Posterior vena cava (tissue), 2 donors: ENCODE data around the gene PHPT1. TPM values are rescaled to one million over a fixed set of nuclear protein-coding genes. Genes with fewer than 3 reads are reported as not detected.
"Not testable (repeated sequence)": the region's sequence is repeated elsewhere in the genome, so short reads cannot be mapped to it uniquely, and the experiment has no call there.

ENCODE experiments used
- DNase-seq: peaks from one replicate; pipeline ENCODE4 v3.0.0-alpha.2; 2020; ENCODE audit warnings: low spot score
- intact Hi-C, 2 donors: fragments of 100-400 bp; cut with DNase I; formaldehyde crosslinking; loops; one replicate each; pipeline versions ENCODE4 v1.14.1 to v1.14.2; 2022 to 2023
- total RNA-seq, 2 donors: library from RNA; stranded (reverse); fragmentation: NEBNext Ultra II Directional; extraction: Animal tissue kit (Norgen Biotek cat#: 25700); gene quantifications; one replicate each; pipeline ENCODE4 v1.2.1, GENCODE V29; 2021
- donor health status: DM: yes; HTN: yes; CAD: no.
- donor health status: DM: yes; HTN: yes; CAD: no.

The PHPT1 gene
- total RNA-seq, 2 donors from 2014 or later, result 71.7 to 87.9 TPM

DNA sequence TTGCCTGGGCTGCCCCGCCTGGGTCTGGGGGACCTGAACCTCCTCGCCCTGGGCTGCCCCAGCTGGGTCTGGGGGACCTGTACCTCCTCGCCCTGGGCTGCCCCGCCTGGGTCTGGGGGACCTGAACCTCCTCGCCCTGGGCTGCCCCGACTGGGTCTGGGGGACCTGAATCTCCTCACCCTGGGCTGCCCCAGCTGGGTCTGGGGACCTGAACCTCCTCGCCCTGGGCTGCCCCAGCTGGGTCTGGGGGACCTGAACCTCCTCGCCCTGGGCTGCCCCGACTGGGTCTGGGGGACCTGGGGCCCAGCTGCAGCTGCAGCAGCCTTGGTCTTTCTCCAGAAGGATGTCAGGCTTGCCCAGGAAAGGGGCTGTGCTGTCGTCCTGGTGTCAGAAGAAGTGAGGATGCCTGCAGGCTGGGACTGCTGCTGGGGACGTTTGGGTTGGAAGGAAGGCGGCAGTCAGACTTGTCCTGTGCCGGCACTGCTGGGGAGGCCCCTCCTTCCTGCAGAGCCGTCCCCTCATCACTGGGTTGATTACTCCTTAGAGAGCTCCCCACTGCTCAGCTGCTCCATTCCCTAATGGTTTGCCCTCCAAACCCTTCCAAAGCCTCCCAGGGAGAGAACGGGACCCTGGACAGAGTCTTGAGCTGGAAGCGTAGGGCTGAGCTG, 15.7 kb upstream of the PHPT1 start:
- intact Hi-C loops, DNase-seq: not testable (repeated sequence)

- DNase-seq, result no peak
- intact Hi-C loops, result no loop called here
These were observed 13.9 kb upstream of the PHPT1 start for GRCh38 chr9:136835162-136835931.

DNA sequence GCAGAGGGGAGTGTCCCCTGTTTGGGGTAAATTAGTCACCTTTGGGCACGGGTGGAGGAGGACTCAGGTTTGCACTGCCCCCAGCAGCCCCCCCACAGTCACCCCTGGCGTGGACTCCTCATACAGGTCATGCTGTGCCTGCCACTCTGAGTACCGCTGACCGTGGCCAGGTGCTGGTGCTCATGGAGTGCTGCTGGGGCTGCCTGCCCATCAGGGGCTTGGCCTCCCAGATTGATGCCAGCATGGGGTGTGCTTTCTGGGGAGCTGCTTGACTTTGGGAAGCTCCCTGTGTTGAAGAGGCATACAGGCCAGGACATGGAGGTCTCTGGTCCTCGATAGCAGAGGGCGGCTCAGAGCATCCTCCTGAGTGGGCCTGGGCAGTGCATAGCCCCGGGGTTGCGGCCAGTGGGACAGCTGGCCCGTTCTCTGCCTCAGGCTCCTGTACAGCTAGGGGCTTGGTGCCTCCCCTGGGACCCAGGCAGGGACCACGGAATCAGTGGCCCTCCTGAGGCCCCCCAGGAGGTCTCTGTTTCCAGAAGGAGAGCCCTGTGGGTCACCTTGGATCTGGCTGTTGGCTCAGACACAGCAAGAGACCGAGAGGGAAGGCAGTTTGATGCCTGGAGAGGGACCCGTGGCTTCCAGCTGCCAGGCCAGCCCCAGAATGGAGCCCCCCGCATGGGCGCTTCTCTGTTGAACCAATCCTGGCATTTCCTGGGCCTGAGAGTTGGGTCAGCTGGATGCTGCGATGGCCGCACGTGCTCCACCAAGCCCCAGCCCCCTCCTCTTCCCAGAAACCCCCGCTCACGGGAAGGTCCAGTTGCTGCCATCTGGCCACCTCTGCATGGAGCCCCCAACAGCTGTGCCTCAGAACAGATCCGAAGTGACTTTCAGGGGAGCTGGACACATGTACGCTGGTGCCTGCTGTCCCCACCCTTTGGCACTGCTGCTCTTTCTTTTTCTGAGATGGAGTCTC, 13.0 kb upstream of the PHPT1 start:
- intact Hi-C loops, result no loop called here
- DNase-seq, result no peak

DNA sequence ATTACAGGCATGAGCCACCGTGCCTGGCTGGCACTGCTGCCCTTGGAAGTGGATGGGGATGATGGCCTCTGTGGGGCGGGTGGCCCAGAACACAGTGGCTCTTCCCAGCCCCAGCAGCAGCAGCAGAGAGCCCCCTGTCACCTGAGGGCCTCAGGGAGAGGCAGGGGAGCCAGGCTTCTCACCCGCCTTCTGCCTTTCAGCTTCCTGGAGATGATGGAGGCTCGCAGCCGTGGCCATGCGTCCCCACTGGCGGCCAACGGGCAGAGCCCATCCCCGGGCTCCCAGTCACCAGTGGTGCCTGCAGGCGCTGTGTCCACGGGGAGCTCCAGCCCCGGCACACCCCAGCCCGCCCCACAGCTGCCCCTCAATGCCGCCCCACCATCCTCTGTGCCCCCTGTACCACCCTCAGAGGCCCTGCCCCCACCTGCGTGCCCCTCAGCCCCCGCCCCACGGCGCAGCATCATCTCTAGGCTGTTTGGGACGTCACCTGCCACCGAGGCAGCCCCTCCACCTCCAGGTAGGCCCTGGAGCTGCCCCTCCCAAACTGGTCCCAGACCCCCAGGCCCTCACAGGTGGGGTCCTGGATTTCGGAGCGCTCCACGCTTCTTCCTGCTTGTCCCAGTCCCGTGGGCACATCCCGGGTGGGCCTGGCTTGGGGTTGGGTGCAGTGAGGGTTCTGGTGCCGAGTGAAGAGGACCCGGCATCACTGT, 11.9 kb upstream of the PHPT1 start:
- intact Hi-C loops, result no loop called here
- no peak for DNase-seq

DNA sequence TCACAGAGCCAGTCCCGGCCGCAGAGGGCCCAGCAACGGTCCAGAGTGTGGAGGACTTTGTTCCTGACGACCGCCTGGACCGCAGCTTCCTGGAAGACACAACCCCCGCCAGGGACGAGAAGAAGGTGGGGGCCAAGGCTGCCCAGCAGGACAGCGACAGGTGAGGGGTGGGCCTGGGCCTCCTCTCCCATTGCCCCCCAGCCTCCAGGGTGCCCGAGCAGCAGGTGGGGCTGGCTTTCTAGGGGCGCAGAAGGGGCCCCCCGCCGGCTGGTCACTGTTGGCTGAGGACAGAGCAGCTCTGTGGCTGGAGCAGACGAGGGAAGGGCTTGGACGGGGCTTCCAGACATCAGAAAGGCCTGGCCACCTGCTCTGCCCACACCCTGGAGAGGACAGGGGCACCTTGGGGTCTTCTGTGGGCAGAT, 11.3 kb upstream of the PHPT1 start:
- DNase-seq, intact Hi-C loops: not testable (repeated sequence)

DNA sequence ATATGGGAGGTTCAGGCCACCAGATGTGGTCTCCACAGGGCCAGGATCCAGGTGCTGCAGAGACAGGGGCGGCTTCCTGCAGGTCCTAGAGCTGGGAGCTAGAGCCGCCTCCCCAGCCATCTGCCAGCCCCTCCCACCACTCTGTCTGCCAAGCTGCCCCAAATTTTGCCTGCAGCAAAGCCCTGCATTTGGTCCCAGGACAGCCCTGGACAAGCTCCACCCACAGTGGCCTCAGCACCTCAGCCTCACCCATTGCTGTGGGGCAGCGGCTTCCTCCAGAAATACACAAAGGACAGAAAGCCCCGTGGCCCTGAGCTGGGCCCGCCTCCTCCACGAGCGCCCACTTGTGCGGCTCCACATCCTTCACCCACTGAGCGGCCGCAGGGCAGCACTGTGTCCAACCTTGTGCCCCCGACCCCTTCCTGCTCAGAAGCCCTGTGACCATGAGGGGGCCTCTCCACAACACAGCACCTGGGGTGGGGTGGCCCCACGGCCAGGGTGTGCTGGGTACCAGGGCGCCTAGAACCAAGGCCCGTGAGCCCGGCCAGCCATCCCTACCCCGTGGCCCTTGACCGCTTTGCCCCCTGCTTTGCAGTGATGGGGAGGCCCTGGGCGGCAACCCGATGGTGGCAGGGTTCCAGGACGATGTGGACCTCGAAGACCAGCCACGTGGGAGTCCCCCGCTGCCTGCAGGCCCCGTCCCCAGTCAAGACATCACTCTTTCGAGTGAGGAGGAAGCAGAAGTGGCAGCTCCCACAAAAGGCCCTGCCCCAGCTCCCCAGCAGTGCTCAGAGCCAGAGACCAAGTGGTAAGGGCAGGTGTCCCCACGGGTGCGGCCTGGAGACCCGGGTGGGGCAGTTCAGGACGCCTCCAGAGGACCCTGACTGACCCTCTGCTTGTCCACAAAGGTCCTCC, 10.6 kb upstream of the PHPT1 start:
- DNase-seq, result no peak

DNA sequence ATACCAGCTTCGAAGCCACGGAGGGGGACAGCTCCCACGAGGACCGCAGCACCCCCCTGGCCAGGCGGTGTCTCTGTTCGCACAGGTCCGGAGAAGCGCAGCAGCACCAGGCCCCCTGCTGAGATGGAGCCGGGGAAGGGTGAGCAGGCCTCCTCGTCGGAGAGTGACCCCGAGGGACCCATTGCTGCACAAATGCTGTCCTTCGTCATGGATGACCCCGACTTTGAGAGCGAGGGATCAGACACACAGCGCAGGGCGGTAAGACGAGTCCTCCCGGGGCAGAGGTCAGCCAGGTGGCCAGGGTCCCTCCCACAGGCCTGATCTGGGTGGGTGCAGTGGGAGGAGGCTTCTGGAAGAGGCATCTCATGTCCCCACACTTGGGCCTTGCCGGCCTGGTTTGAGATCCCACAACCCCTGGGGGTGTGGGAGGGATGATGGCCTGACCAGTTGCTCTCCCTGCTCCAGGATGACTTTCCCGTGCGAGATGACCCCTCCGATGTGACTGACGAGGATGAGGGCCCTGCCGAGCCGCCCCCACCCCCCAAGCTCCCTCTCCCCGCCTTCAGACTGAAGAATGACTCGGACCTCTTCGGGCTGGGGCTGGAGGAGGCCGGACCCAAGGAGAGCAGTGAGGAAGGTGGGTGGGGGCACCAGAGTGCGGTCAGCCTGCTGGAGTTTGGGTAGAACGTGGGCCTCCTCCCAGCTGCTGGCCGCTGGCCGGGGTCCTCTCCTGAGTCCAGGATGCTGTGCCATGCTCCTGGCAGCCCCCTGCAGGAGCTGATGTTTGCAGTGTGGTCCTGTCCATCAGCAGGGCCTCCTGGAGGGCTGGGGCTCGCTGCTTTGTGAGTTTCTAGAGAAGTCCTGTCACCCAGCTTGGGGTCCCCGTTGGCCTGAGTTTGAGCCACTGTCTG, 9.7 kb upstream of the PHPT1 start:
- intact Hi-C loops, result loop anchor here in 1 of 2 donors (5.0 to 10.0 kb wide), 2 partner anchors 103 to 195 kb away; partner anchors contain the start of genes FBXW5 and FUT7
- DNase-seq, result no peak

More for the DNA sequence above, 10.6 kb upstream of the PHPT1 start:
- intact Hi-C loops, result no loop called here

DNA sequence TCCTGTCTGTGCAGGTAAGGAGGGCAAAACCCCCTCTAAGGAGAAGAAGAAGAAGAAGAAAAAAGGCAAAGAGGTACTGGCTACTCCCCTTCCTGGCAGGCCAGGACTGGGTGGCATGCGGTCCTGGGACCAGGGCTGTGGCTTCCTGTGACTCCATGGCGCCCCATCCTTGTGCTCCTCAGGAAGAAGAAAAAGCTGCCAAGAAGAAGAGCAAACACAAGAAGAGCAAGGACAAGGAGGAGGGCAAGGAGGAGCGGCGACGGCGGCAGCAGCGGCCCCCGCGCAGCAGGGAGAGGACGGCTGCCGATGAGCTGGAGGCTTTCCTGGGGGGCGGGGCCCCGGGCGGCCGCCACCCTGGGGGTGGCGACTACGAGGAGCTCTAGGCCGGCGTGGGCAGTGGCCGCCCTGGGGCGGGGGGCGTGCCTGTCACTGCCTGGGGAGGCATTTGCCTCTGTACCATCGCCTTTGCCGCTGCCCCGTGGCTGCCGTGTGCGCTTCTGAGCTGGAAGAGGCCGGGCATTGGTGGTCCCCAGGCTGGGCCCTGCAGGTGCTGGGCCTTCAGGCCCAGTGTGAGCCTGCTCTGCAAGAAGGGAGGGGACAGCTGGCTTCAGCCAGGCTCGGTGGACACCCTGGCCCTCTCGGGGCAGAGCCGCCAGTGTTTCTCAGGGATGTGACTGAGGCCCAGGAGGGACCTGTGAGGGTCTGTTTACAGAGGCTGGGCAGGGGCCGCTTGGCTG, 8.9 kb upstream of the PHPT1 start:
- intact Hi-C loops, result loop anchor here in 1 of 2 donors (5.0 to 10.0 kb wide), 2 partner anchors 102 to 194 kb away; partner anchors contain the start of genes FBXW5 and FUT7
- no peak for DNase-seq

DNA sequence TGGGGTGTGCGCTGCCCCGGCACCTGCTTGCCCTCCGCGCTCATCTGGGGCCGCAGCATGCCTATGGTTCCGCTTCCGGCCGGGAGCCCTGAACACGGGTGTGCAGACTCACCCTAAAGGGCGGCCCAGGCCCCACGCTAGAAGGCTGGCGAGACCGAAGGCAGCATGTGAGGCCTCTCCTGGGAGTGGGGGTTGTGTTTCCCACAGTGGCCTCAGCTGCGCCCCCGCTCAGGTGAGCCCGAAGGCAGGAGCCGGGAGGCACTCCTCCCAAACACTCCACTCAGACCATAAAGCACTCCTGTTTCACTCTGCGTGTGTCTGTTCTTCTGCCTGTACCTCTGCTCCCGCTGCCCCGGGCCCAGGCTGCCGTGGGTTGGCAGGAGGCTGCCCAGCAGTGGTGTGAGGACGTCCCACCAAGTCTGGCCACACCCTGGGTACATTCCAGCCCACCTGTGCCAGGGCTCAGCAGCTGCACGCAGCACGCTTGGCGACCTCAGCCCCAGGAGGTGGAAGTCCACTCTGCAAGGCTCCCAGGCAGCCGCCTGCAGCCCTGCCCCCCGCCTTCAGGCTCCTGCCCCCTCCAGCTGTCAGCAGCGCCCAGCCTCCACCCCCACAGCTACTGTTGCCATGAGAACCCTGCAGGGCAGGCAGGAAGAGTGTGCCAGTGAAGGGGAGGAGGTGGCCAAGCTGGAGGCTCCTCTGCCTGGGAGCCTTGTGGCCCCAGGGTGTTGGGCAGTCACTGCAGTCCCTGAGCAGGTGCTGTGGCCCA, 8.1 kb upstream of the PHPT1 start:
- intact Hi-C loops, result loop anchor here in 1 of 2 donors (5.0 to 10.0 kb wide), 2 partner anchors 101 to 194 kb away; partner anchors contain the start of genes FBXW5 and FUT7
- DNase-seq, result no peak

DNA sequence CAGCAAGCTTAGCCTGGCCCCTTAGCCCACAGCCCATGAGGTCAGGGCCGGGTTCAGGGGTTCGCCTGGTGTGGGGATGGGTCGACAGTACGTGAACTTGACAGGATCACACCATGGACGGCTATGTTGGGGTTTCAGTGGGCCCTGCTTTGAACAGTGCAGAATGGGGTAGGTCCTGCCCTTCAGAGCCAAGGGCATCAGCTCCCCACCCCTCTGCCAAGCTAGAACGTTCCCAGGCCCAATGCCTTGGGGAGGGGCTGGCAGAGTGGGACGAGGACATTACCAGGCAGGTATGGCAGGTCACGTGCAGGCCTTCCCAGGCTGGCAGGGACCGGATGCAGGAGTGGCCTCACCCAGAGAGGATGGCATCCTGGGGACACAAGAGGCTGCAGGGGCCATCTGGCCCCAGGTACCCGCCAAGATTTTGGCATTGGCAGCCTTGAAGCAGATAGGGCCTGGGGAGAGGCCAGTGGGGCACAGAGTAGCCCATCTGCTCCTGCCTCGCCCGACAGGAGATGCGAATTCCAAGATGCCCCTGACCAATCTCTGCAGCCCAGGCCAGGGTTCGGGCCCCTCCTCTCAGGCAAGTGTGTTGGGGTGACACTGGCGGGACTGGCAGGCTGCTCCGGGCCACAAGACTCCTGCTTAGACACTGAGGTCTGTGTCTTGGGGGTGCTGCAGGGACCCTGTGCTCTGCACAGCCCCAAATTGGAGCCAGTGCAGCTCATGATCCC, 7.4 kb upstream of the PHPT1 start:
- intact Hi-C loops, result loop anchor here in 1 of 2 donors (5.0 to 10.0 kb wide), 2 partner anchors 100 to 193 kb away; partner anchors contain the start of genes FBXW5 and FUT7
- DNase-seq, result not testable (repeated sequence)

DNA sequence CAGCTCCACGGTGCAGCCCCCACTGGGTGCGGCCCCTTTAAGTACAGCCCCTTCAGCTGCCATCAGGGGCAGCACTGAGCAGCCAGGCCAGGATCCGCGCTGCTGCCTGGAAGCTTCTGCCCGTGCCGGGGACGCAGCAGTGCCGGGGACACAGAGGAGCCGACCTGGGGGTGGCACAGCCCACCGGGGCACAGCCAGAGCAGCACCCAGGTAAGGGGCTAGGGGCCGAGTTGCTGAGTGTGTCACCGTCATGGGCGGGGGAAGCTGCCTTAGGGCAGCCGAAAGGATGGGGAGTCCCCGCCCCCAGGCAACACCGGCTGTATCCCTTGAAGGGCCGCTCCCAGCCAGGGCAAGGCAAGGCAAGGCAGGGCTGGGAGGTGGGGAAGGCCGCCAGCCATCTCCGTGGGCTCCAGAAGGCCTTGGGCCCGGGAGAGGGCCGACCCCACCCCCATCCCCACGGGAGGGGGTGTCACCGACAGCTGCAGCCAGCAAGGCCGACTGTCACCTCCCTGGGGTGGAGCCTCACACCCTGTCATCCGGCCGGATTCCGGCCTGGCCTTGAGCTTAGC, 6.7 kb upstream of the PHPT1 start, which contains the start of gene AJM1:
AJM1 (plus strand) TSS at position 99 of the 569 bp plus-strand sequence. CDS start 1,937 bp downstream, outside the sequence.
- intact Hi-C loops, result loop anchor here in 1 of 2 donors (5.0 to 10.0 kb wide), 2 partner anchors 100 to 192 kb away; partner anchors contain the start of genes FBXW5 and FUT7
- DNase-seq, result peak; percentile 93

DNA sequence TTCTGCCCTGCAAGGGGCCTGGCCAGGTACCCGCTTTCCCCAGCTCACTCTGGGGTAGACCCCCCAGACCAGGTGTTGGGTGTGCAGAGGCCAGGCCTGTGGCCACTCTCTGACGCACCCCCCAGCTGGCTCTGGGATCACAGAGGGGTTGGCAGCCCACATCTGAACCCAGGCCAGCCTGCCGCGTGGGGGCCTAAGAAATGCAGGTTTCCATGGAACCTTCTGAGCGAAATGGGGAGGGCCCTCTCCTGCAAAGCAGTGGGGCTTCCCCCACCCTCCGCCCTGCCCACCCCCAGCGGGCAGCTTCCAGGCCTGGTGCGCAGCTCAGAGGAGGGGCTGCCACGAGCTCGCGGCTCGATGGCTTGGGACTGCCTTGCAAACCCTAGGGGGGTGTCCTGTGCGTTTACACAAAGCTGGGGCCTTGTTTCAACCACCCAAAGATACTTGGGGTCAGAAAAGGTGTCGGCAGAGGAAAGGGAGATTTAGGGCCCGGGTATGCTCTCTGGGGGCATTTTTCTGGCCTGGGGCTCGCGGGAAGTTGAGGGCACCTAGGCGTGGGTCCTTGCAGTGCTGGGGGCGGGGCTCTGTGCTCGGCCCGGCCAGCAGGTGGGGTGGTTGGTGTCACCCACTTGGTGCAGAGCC, 5.9 kb upstream of the PHPT1 start:
- DNase-seq, result not testable (repeated sequence)
- intact Hi-C loops, result loop anchor here in 1 of 2 donors (5.0 to 10.0 kb wide), 2 partner anchors 99 to 192 kb away; partner anchors contain the start of genes FBXW5 and FUT7
